SK-N-SH (cell line): ENCODE measurements around the gene AOAH. TPM values are rescaled to one million over a fixed set of nuclear protein-coding genes. Genes with fewer than 3 reads are reported as not detected.

Experiments used
- CTCF ChIA-PET: fragments of 300-600, 350-600 bp; formaldehyde crosslinking; extraction: SDS; loops from one replicate; lab custom pipeline; 2021; lab: Yijun Ruan, JAX
- POLR2A ChIA-PET: fragments of 350-600 bp; sonication (Branson Sonifier 250); formaldehyde crosslinking; extraction: SDS; loops from one replicate; lab custom pipeline; 2020; ENCODE audit warnings: antibody characterized with exemption, inconsistent platforms; lab: Yijun Ruan, JAX
- DNase-seq: peaks from one replicate; pipeline ENCODE4 v3.0.0; 2012
- H2AFZ ChIP-seq: fragments of 200-600 bp; sonication (generic); 2 replicates; pipeline ENCODE4 v1.8.1; 2016; ENCODE audit warnings: antibody characterized with exemption, mild to moderate bottlenecking, low read depth
- H3F3A ChIP-seq: fragments of 200-600 bp; sonication (generic); replicated peaks from 2 replicates; pipeline ENCODE3; 2016; ENCODE audit warnings: antibody characterized with exemption, mild to moderate bottlenecking; ENCODE audit not compliant: insufficient read depth
- H3K27ac ChIP-seq, 2 experiments: fragments of 200-500 bp in 1 of 2; fragments of 200-600 bp in 1 of 2; sonication (Bioruptor generic) in 1 of 2; sonication (generic), shearing (Covaris generic) in 1 of 2; 2 replicates each; pipeline versions ENCODE4 v1.5.1 to v1.6.1; 2014 to 2016; ENCODE audit warnings: low read depth in 2 of 2, inconsistent platforms in 1 of 2, low read length in 1 of 2, mild to moderate bottlenecking in 1 of 2, mixed read lengths in 1 of 2
- H3K27me3 ChIP-seq: fragments of 200-600 bp; sonication (generic), shearing (Covaris generic); 2 replicates; pipeline ENCODE4 v1.6.1; 2016; ENCODE audit warnings: mixed run types; ENCODE audit not compliant: insufficient read depth
- H3K36me3 ChIP-seq, 2 experiments: fragments of 200-500 bp in 1 of 2; fragments of 200-600 bp in 1 of 2; sonication (Bioruptor generic) in 1 of 2; sonication (generic) in 1 of 2; replicated peaks in 1 of 2; 2 replicates each; pipeline versions ENCODE3 to v1.5.1; 2014 to 2016; ENCODE audit warnings: low read length in 1 of 2, mild to moderate bottlenecking in 1 of 2; ENCODE audit not compliant: insufficient read depth in 2 of 2, control insufficient read depth in 1 of 2
- H3K4me1 ChIP-seq, 2 experiments: fragments of 200-500 bp in 1 of 2; fragments of 200-600 bp in 1 of 2; sonication (Bioruptor generic) in 1 of 2; sonication (generic), shearing (Covaris generic) in 1 of 2; 2 replicates each; pipeline versions ENCODE4 v1.5.1 to v1.6.1; 2014 to 2016; ENCODE audit warnings: low read depth in 1 of 2, low read length in 1 of 2, mixed run types in 1 of 2; ENCODE audit not compliant: insufficient read depth in 2 of 2, control insufficient read depth in 1 of 2
- H3K4me2 ChIP-seq: fragments of 200-600 bp; sonication (generic), shearing (Covaris generic); 2 replicates; pipeline ENCODE4 v1.6.1; 2017; ENCODE audit warnings: mixed run types
- H3K4me3 ChIP-seq, 2 experiments: fragments of 200-500 bp in 1 of 2; fragments of 200-600 bp in 1 of 2; sonication (Bioruptor generic) in 1 of 2; sonication (generic), shearing (Covaris generic) in 1 of 2; 2 replicates each; pipeline versions ENCODE4 v1.5.1 to v1.8.1; 2014 to 2016; ENCODE audit warnings: low read depth in 2 of 2, inconsistent platforms in 1 of 2, low read length in 1 of 2, mild to moderate bottlenecking in 1 of 2, mixed read lengths in 1 of 2, moderate library complexity in 1 of 2
- H3K79me2 ChIP-seq: fragments of 200-600 bp; sonication (generic); 2 replicates; pipeline ENCODE4 v1.8.1; 2017; ENCODE audit warnings: mild to moderate bottlenecking; ENCODE audit not compliant: insufficient read depth
- H3K9ac ChIP-seq: fragments of 200-600 bp; sonication (generic); 2 replicates; pipeline ENCODE4 v1.6.1; 2017; ENCODE audit warnings: mixed run types
- H3K9me2 ChIP-seq: fragments of 200-600 bp; sonication (generic); 2 replicates; pipeline ENCODE4 v1.6.1; 2017; ENCODE audit warnings: mixed run types
- H3K9me3 ChIP-seq: fragments of 200-600 bp; sonication (generic); 2 replicates; pipeline ENCODE4 v1.6.1; 2017; ENCODE audit warnings: mixed run types, mild to moderate bottlenecking, moderate library complexity
- H4K20me1 ChIP-seq: fragments of 200-600 bp; sonication (generic); 2 replicates; pipeline ENCODE4 v1.6.1; 2017; ENCODE audit warnings: mild to moderate bottlenecking, mixed run types; ENCODE audit not compliant: insufficient read depth
- CHD2 ChIP-seq: fragments of 150-350 bp; IDR thresholded peaks from 2 replicates; pipeline ENCODE4 v1.6.1; 2018; ENCODE audit warnings: low read length; ENCODE audit not compliant: partially characterized antibody
- ELF1 ChIP-seq: IDR thresholded peaks from 2 replicates; pipeline ENCODE4 v1.4.0; 2012
- EZH2phosphoT487 ChIP-seq: fragments of 200-600 bp; sonication (generic); IDR thresholded peaks from 2 replicates; pipeline ENCODE4 v1.6.1; 2017; ENCODE audit warnings: low read depth, mixed run types, mild to moderate bottlenecking, antibody characterized with exemption, moderate library complexity, borderline replicate concordance
- FOXJ3 ChIP-seq: sonication (generic); formaldehyde crosslinking; IDR thresholded peaks from 2 replicates; pipeline ENCODE4 v1.5.1; 2020; ENCODE audit warnings: mild to moderate bottlenecking, missing genetic modification reagents
- JUND ChIP-seq: IDR thresholded peaks from 2 replicates; pipeline ENCODE4 v1.4.0; 2012
- MXI1 ChIP-seq: IDR thresholded peaks from 2 replicates; pipeline ENCODE4 v1.6.1; 2012; ENCODE audit warnings: mild to moderate bottlenecking, low read depth, low read length, improper control_type of control experiment
- NFIC ChIP-seq: IDR thresholded peaks from 2 replicates; pipeline ENCODE4 v1.4.0; 2012; ENCODE audit warnings: borderline replicate concordance
- NRF1 ChIP-seq: IDR thresholded peaks from 2 replicates; pipeline ENCODE4 v1.6.1; 2012; ENCODE audit warnings: low read depth, mild to moderate bottlenecking, low read length
- RAD21 ChIP-seq: IDR thresholded peaks from 2 replicates; pipeline ENCODE4 v1.6.1; 2012; ENCODE audit warnings: mild to moderate bottlenecking, low read length
- RXRA ChIP-seq: IDR thresholded peaks from 2 replicates; pipeline ENCODE4 v1.4.0; 2012; ENCODE audit warnings: low read depth, mild to moderate bottlenecking, borderline replicate concordance
- SMC3 ChIP-seq: IDR thresholded peaks from 2 replicates; pipeline ENCODE4 v1.6.1; 2012; ENCODE audit warnings: low read depth, low read length, improper control_type of control experiment
- TCF12 ChIP-seq: IDR thresholded peaks from 2 replicates; pipeline ENCODE4 v1.4.0; 2012
- TEAD4 ChIP-seq: IDR thresholded peaks from 2 replicates; pipeline ENCODE4 v1.4.0; 2012; ENCODE audit warnings: mild to moderate bottlenecking, borderline replicate concordance; ENCODE audit not compliant: insufficient read depth
- YY1 ChIP-seq: IDR thresholded peaks from 2 replicates; pipeline ENCODE4 v1.4.0; 2012; ENCODE audit warnings: low read depth, mild to moderate bottlenecking
- polyA plus RNA-seq, 3 experiments: library from polyadenylated mRNA; depleted of rRNA; stranded (reverse); fragments of >200 nt; gene quantifications; 2 replicates each; pipeline ENCODE4 v1.2.3, GENCODE V29; 2012
- TF ChIP-seq, protein P1 (sequence below): fragments of 200-600 bp; sonication (generic); IDR thresholded peaks from 2 replicates; pipeline ENCODE4 v1.6.1; 2017; ENCODE audit warnings: antibody characterized with exemption, mild to moderate bottlenecking, moderate library complexity
- TF ChIP-seq, protein P2 (sequence below): fragments of 150-350 bp; IDR thresholded peaks from 2 replicates; pipeline ENCODE4 v1.6.1; 2017; ENCODE audit warnings: antibody characterized with exemption, low read length, low read depth, borderline replicate concordance
- TF ChIP-seq, protein P3 (sequence below): fragments of 150-350 bp; IDR thresholded peaks from 2 replicates; pipeline ENCODE4 v1.6.1; 2016; ENCODE audit warnings: mild to moderate bottlenecking, low read depth, low read length

Gene AOAH
- polyA plus RNA-seq, 1 of the 3 experiments (the other 2 are of a cell fraction), result not detected

DNA sequence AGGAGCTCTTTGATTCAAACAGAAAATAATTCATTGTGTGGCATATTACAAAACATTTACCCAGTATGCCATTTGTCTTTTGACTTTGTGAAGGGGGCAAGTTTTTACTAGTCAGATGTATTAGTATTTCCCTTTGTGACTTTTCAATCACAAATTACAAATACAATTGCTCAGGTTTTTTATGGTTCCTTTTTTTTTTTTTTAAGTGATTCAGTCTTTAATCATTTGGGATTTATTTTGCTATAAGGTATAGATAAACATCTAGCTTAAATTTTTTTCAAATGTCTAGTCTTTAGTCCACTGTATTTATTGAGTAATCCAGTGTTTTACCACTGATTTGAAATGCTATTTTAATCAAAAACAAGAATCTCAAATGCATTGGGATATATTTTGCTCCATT lies 75.9 kb downstream of the AOAH start:
- no peaks in the 10 kb centered on the region for H3K27me3 ChIP-seq
- H3K79me2 ChIP-seq, result no peaks in the 10 kb centered on the region
- H3K4me3 ChIP-seq, result no peak overlapping the region
- no peaks in the 10 kb centered on the region for H3K9me2 ChIP-seq
- TF ChIP-seq, protein P1, sequence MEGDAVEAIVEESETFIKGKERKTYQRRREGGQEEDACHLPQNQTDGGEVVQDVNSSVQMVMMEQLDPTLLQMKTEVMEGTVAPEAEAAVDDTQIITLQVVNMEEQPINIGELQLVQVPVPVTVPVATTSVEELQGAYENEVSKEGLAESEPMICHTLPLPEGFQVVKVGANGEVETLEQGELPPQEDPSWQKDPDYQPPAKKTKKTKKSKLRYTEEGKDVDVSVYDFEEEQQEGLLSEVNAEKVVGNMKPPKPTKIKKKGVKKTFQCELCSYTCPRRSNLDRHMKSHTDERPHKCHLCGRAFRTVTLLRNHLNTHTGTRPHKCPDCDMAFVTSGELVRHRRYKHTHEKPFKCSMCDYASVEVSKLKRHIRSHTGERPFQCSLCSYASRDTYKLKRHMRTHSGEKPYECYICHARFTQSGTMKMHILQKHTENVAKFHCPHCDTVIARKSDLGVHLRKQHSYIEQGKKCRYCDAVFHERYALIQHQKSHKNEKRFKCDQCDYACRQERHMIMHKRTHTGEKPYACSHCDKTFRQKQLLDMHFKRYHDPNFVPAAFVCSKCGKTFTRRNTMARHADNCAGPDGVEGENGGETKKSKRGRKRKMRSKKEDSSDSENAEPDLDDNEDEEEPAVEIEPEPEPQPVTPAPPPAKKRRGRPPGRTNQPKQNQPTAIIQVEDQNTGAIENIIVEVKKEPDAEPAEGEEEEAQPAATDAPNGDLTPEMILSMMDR, result no peak
- TF ChIP-seq, protein P2, sequence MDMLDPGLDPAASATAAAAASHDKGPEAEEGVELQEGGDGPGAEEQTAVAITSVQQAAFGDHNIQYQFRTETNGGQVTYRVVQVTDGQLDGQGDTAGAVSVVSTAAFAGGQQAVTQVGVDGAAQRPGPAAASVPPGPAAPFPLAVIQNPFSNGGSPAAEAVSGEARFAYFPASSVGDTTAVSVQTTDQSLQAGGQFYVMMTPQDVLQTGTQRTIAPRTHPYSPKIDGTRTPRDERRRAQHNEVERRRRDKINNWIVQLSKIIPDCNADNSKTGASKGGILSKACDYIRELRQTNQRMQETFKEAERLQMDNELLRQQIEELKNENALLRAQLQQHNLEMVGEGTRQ, result no peak
- TF ChIP-seq ELF1, result no peak
- TF ChIP-seq NRF1, result no peak
- no peak for TF ChIP-seq SMC3
- TF ChIP-seq NFIC, result no peak
- no peak for TF ChIP-seq TEAD4
- TF ChIP-seq YY1, result no peak
- TF ChIP-seq JUND, result no peak; the same call in 1 of the 2 replicates
- TF ChIP-seq FOXJ3 (CRISPR knock-in tag), result no peak
- TF ChIP-seq, protein P3, sequence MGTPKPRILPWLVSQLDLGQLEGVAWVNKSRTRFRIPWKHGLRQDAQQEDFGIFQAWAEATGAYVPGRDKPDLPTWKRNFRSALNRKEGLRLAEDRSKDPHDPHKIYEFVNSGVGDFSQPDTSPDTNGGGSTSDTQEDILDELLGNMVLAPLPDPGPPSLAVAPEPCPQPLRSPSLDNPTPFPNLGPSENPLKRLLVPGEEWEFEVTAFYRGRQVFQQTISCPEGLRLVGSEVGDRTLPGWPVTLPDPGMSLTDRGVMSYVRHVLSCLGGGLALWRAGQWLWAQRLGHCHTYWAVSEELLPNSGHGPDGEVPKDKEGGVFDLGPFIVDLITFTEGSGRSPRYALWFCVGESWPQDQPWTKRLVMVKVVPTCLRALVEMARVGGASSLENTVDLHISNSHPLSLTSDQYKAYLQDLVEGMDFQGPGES, result no peak
- no peak for TF ChIP-seq RXRA
- TF ChIP-seq CHD2, result no peak
- no peak for TF ChIP-seq EZH2phosphoT487
- TF ChIP-seq MXI1, result no peak
- TF ChIP-seq RAD21, result no peak
- no peak for TF ChIP-seq TCF12
- no peak for DNase-seq
- POLR2A ChIA-PET, result no interaction called here
- no peak overlapping the region for H3K27ac ChIP-seq
- H3K9ac ChIP-seq, result no peak overlapping the region
- H2AFZ ChIP-seq, result no peak overlapping the region
- H3K9me3 ChIP-seq, result no peaks in the 10 kb centered on the region
- H3K4me1 ChIP-seq, result peaks cover 0 to under 1% of the 10 kb centered on the region in 2 experiments; a peak in 1 of 4 replicates
- H4K20me1 ChIP-seq, result no peaks in the 10 kb centered on the region
- CTCF ChIA-PET, result interaction anchor here (1.0 to 2.4 kb wide), 6 partner anchors 8 to 534 kb away, joined by 3 to 6 read pairs (median 4); no protein-coding TSS in a partner anchor
- no peaks in the 10 kb centered on the region for H3F3A ChIP-seq
- no peaks in the 10 kb centered on the region for H3K36me3 ChIP-seq
- H3K4me2 ChIP-seq, result no peak overlapping the region
